ENCODE results near the gene TNFSF18. TPM values are rescaled to one million over a fixed set of nuclear protein-coding genes. Genes with fewer than 3 reads are reported as not detected.

TNFSF18 gene
- total and polyA plus RNA-seq, 4 donors, result 0.61 TPM; not detected in 3

- Histone ChIP-seq H3K4me1 (ENCODE audit: control insufficient read depth in 4 of 4, insufficient read depth in 4 of 4, low read length in 3 of 4) (no peaks in the 10 kb centered on the region), H3K27ac (ENCODE audit: low read depth in 1 of 2, low read length in 2 of 2) (no peak overlapping the region), H3K27me3 (ENCODE audit: control insufficient read depth in 4 of 4, insufficient read depth in 4 of 4, low read length in 3 of 4) (no peaks in the 10 kb centered on the region), H3K9ac (ENCODE audit: low read depth in 1 of 2, low read length in 2 of 2) (no peak overlapping the region), H3K9me3 (ENCODE audit: control insufficient read depth in 4 of 4, low read length in 3 of 4) (no peaks in the 10 kb centered on the region), H3K36me3 (ENCODE audit: control insufficient read depth in 4 of 4, insufficient read depth in 3 of 4, low read depth in 1 of 4, low read length in 3 of 4) (no peaks in the 10 kb centered on the region), H3K4me3 (ENCODE audit: low read depth in 1 of 3, low read length in 3 of 3) (no peak overlapping the region)
- no peak for DNase-seq (ENCODE audit: low spot score)
- 90% methylated on average over 2 of the region's 2 CpGs for WGBS
- TF ChIP-seq, protein P1, sequence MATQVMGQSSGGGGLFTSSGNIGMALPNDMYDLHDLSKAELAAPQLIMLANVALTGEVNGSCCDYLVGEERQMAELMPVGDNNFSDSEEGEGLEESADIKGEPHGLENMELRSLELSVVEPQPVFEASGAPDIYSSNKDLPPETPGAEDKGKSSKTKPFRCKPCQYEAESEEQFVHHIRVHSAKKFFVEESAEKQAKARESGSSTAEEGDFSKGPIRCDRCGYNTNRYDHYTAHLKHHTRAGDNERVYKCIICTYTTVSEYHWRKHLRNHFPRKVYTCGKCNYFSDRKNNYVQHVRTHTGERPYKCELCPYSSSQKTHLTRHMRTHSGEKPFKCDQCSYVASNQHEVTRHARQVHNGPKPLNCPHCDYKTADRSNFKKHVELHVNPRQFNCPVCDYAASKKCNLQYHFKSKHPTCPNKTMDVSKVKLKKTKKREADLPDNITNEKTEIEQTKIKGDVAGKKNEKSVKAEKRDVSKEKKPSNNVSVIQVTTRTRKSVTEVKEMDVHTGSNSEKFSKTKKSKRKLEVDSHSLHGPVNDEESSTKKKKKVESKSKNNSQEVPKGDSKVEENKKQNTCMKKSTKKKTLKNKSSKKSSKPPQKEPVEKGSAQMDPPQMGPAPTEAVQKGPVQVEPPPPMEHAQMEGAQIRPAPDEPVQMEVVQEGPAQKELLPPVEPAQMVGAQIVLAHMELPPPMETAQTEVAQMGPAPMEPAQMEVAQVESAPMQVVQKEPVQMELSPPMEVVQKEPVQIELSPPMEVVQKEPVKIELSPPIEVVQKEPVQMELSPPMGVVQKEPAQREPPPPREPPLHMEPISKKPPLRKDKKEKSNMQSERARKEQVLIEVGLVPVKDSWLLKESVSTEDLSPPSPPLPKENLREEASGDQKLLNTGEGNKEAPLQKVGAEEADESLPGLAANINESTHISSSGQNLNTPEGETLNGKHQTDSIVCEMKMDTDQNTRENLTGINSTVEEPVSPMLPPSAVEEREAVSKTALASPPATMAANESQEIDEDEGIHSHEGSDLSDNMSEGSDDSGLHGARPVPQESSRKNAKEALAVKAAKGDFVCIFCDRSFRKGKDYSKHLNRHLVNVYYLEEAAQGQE (IDR thresholded peaks at IDR 0.05), result no peak
- TF ChIP-seq RAD21 (IDR thresholded peaks at IDR 0.05) (no peak), FOXA2 (IDR thresholded peaks at IDR 0.05) (no peak), ZBTB33 (IDR thresholded peaks at IDR 0.05) (no peak), EGR1 (IDR thresholded peaks at IDR 0.05; ENCODE audit: low read depth in 2 of 2) (no peak), TAF1 (conservative IDR thresholded peaks at IDR 0.05) (no peak), YY1 (IDR thresholded peaks at IDR 0.05) (no peak), CTCF (IDR thresholded peaks at IDR 0.05; ENCODE audit: low read depth, low read length, missing input control) (no peak), NR2F2 (IDR thresholded peaks at IDR 0.05) (no peak), ATF3 (IDR thresholded peaks at IDR 0.05) (no peak), HNF4G (IDR thresholded peaks at IDR 0.05) (no peak), JUND (IDR thresholded peaks at IDR 0.05) (no peak), RXRA (IDR thresholded peaks at IDR 0.05) (no peak), GABPA (IDR thresholded peaks at IDR 0.05 in 1 of 2, conservative IDR thresholded peaks at IDR 0.05 in 1 of 2) (no peak), HNF4A (conservative IDR thresholded peaks at IDR 0.05) (no peak)
- TF ChIP-seq, protein P2, sequence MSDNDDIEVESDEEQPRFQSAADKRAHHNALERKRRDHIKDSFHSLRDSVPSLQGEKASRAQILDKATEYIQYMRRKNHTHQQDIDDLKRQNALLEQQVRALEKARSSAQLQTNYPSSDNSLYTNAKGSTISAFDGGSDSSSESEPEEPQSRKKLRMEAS (IDR thresholded peaks at IDR 0.05), result no peak
Measured at GRCh38 chr1:172993640-172994039, 57.1 kb downstream of the TNFSF18 start.
